ENCODE results near the gene CCDC61.

DNA sequence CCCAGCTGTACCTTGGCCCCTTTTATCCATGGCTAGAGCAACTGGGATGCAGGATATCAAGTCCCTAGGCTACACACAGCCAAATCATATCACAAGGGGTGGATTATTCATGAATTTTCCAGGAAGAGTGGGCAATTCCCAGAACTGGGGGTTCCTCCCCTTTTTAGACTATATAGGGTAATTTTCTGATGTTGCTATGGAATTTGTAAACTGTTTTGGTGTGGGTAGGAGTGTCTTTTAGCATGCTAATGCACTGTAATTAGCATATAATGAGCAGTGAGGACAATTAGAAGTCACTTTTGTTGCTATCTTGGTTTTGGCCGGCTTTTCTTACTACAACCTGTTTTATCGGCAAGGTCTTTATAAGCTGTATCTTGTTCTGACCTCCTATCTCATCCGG lies 63.5 kb downstream of the CCDC61 start:
- TF ChIP-seq CTCF (IDR thresholded peaks at IDR 0.05), result no peak
- no peak for TF ChIP-seq ZFX (IDR thresholded peaks at IDR 0.05; ENCODE audit: borderline replicate concordance)
